A549 (cell line): ENCODE results near the gene SMOC1. TPM values are rescaled to one million over a fixed set of nuclear protein-coding genes. Genes with fewer than 3 reads are reported as not detected.

ENCODE experiments used
- ATAC-seq, 2 experiments: fragments of 200-7000 bp in 1 of 2; fragments of >200 bp in 1 of 2; cut with Nextera tagmentation in 1 of 2; cut with Tn5 transposase in 1 of 2; 3 replicates each; pipeline versions ENCODE4 v1.8.0 to v1.9.1; 2018 to 2020; ENCODE audit warnings: mild to moderate bottlenecking in 1 of 2, moderate library complexity in 1 of 2
- CTCF ChIA-PET: fragments of 300-600 bp; sonication (Branson Sonifier 250); formaldehyde crosslinking; extraction: SDS; loops from one replicate; lab custom pipeline; 2021; ENCODE audit warnings: antibody characterized with exemption, inconsistent platforms; lab: Yijun Ruan, JAX
- POLR2A ChIA-PET: fragments of 350-600 bp; formaldehyde crosslinking; extraction: SDS; loops from one replicate; lab custom pipeline; 2021; ENCODE audit warnings: antibody characterized with exemption, inconsistent platforms; lab: Yijun Ruan, JAX
- DNase-seq, 2 experiments: peaks; one replicate each; pipeline versions ENCODE4 v3.0.0 to v3.0.0-alpha.2; 2011 to 2016; ENCODE audit warnings: low read depth in 1 of 2, low spot score in 1 of 2
- FAIRE-seq: peaks from 2 replicates; lab custom pipeline; 2011; peaks lifted over from hg19 to GRCh38; lab: Jason Lieb, UNC
- H3K27ac ChIP-seq, 2 experiments: fragments of >200 bp; sonication (Bioruptor Twin); formaldehyde crosslinking; 3 replicates each; pipeline ENCODE4 v1.5.1; 2016 to 2017
- H3K4me1 ChIP-seq: fragments of >200 bp; sonication (Bioruptor Twin); formaldehyde crosslinking; 3 replicates; pipeline ENCODE4 v1.6.1; 2016
- H3K4me2 ChIP-seq: fragments of >200 bp; sonication (Bioruptor Twin); formaldehyde crosslinking; 3 replicates; pipeline ENCODE4 v1.6.1; 2016
- H3K4me3 ChIP-seq: fragments of >200 bp; sonication (Bioruptor Twin); formaldehyde crosslinking; 3 replicates; pipeline ENCODE4 v1.5.1; 2016
- H3K9me3 ChIP-seq: fragments of >200 bp; sonication (Bioruptor Twin); formaldehyde crosslinking; 3 replicates; pipeline ENCODE4 v1.6.1; 2016
- CHD4 ChIP-seq: fragments of 200-600 bp; sonication (generic); IDR thresholded peaks from 2 replicates; pipeline ENCODE4 v1.6.1; 2016; ENCODE audit warnings: antibody characterized with exemption, mild to moderate bottlenecking, borderline replicate concordance
- EP300 ChIP-seq, 2 experiments: fragments of >200 bp; sonication (Bioruptor Twin); formaldehyde crosslinking; IDR thresholded peaks; 2 replicates in 1 of 2; 3 replicates in 1 of 2; pipeline ENCODE4 v1.6.1; 2016 to 2017
- FOSB ChIP-seq: fragments of 250-450 bp; sonication (Bioruptor Pico); IDR thresholded peaks from 2 replicates; pipeline ENCODE4 v1.5.0; 2020; ENCODE audit warnings: mild to moderate bottlenecking, moderate library complexity
- FOSL2 ChIP-seq, 2 experiments: fragments of 450-650 bp in 1 of 2; fragments of >200 bp in 1 of 2; sonication (Bioruptor Twin) in 1 of 2; formaldehyde crosslinking; IDR thresholded peaks; 2 replicates each; pipeline versions ENCODE4 v1.5.0 to v1.6.1; 2016 to 2020; ENCODE audit warnings: mild to moderate bottlenecking in 1 of 2, moderate library complexity in 1 of 2
- HEYL ChIP-seq: fragments of 250-450 bp; sonication (Bioruptor Pico); IDR thresholded peaks from 2 replicates; pipeline ENCODE4 v1.8.0; 2021; ENCODE audit warnings: mild to moderate bottlenecking, moderate library complexity
- HOXA7 ChIP-seq: fragments of 250-450 bp; sonication (Bioruptor Pico); IDR thresholded peaks from 2 replicates; pipeline ENCODE4 v1.5.0; 2020; ENCODE audit warnings: mild to moderate bottlenecking, moderate library complexity
- JUNB ChIP-seq: fragments of >200 bp; sonication (Bioruptor Twin); formaldehyde crosslinking; IDR thresholded peaks from 2 replicates; pipeline ENCODE4 v1.6.1; 2016
- KDM1A ChIP-seq: fragments of 200-600 bp; sonication (generic); IDR thresholded peaks from 2 replicates; pipeline ENCODE4 v1.6.1; 2016; ENCODE audit warnings: low read depth, mild to moderate bottlenecking
- POLR2A ChIP-seq: IDR thresholded peaks from 2 replicates; pipeline ENCODE4 v1.6.1; 2012; ENCODE audit warnings: mild to moderate bottlenecking, low read length
- RARB ChIP-seq: fragments of 250-450 bp; sonication (Bioruptor Pico); IDR thresholded peaks from 2 replicates; pipeline ENCODE4 v1.8.0; 2021; ENCODE audit warnings: mild to moderate bottlenecking, moderate library complexity
- RCOR1 ChIP-seq: fragments of 150-350 bp; IDR thresholded peaks from 2 replicates; pipeline ENCODE4 v1.6.1; 2014; ENCODE audit warnings: antibody characterized with exemption, low read length, low read depth
- RFX5 ChIP-seq: fragments of 450-650 bp; IDR thresholded peaks from 2 replicates; pipeline ENCODE4 v1.7.1; 2014; ENCODE audit warnings: antibody characterized with exemption, mild to moderate bottlenecking, moderate library complexity
- SMC3 ChIP-seq: fragments of >200 bp; sonication (Bioruptor Twin); formaldehyde crosslinking; IDR thresholded peaks from 3 replicates; pipeline ENCODE4 v1.6.1; 2018; ENCODE audit warnings: inconsistent platforms
- TFCP2L1 ChIP-seq: fragments of 250-450 bp; sonication (Bioruptor Pico); IDR thresholded peaks from 2 replicates; pipeline ENCODE4 v1.5.0; 2021; ENCODE audit warnings: mild to moderate bottlenecking
- ZFP36 ChIP-seq: fragments of 450-650 bp; IDR thresholded peaks from 2 replicates; pipeline ENCODE4 v1.6.1; 2014; ENCODE audit warnings: borderline replicate concordance; ENCODE audit not compliant: partially characterized antibody
- ZSCAN20 ChIP-seq: fragments of 250-450 bp; sonication (Bioruptor Pico); IDR thresholded peaks from 2 replicates; pipeline ENCODE4 v1.8.0; 2022; ENCODE audit warnings: mild to moderate bottlenecking, moderate library complexity
- WGBS: methylation state at CpG from one replicate; pipeline ENCODE4 v1.1.6; 2017; ENCODE audit errors: missing lambda C conversion rate; 5-methylcytosine and 5-hydroxymethylcytosine counted together
- polyA plus RNA-seq, 4 experiments: library from polyadenylated mRNA; depleted of rRNA in 3 of 4; stranded (reverse); fragments of >200 nt; fragmentation: RNase III in 1 of 4; extraction: RNeasy Plus Mini Kit Qiagen cat#74134 plus additional on column Dnase treatment in 1 of 4; gene quantifications; 2 replicates in 3 of 4; 3 replicates in 1 of 4; pipeline ENCODE4 v1.2.3, GENCODE V29; 2011 to 2017
- TF ChIP-seq, protein P1 (sequence below): fragments of 200-600 bp; sonication (generic); IDR thresholded peaks from 2 replicates; pipeline ENCODE4 v1.6.1; 2016; ENCODE audit warnings: antibody characterized with exemption, mild to moderate bottlenecking, moderate library complexity
- TF ChIP-seq, protein P2 (sequence below): IDR thresholded peaks from 2 replicates; pipeline ENCODE4 v1.6.1; 2012
- TF ChIP-seq, protein P3 (sequence below): fragments of >200 bp; sonication (Bioruptor Twin); formaldehyde crosslinking; IDR thresholded peaks from 3 replicates; pipeline ENCODE4 v1.6.1; 2016
- TF ChIP-seq, protein P4 (sequence below): fragments of >200 bp; sonication (Bioruptor Twin); formaldehyde crosslinking; IDR thresholded peaks from 2 replicates; pipeline ENCODE4 v1.6.1; 2016
- TF ChIP-seq, protein P5 (sequence below): fragments of >200 bp; sonication (Bioruptor Twin); formaldehyde crosslinking; IDR thresholded peaks from 3 replicates; pipeline ENCODE4 v1.5.1; 2016
- TF ChIP-seq, protein P6 (sequence below): fragments of 150-350 bp; IDR thresholded peaks from 2 replicates; pipeline ENCODE4 v1.6.1; 2014; ENCODE audit warnings: low read depth, mild to moderate bottlenecking, low read length

The SMOC1 gene
- polyA plus RNA-seq, 2 of the 4 experiments (the other 2 are of a cell fraction), result 12.2 to 18.4 TPM

DNA sequence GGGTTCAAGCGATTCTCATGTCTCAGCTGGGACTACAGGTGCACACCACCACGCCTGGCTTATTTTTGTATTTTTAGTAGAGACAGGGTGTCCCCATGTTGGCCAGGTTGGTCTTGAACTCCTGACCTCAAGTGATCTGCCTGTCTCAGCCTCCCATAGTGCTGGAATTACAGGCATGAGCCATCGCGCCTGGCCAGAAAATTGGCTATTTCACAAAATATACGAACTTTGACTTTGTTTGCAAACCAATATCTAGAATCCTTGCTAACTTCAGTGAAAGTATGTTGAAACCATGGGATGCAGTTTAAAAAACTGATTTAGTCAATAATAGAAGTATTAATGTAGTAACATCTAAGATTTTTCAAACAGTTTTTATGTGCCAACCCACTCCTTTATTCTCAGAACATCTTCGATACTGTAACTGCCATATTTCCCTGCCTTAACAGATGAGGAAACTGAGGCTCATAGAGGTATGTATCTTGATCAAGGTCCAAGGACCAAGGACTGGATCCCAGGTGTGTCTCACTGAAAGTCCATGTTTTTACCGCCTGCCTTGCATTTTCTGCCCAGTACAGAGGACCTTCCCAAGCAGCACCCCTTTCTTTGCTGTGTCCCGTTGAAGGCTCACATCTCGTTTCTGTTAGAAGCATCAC, 54.5 kb downstream of the SMOC1 start:
- 76% methylated on average over 9 of the region's 9 CpGs for WGBS
- CTCF ChIA-PET, result no interaction called here
- H3K4me3 ChIP-seq, result no peak overlapping the region
- FAIRE-seq (no peak), DNase-seq (no peak), ATAC-seq (no peak)
- H3K9me3 ChIP-seq, result no peaks in the 10 kb centered on the region
- TF ChIP-seq, protein P1, sequence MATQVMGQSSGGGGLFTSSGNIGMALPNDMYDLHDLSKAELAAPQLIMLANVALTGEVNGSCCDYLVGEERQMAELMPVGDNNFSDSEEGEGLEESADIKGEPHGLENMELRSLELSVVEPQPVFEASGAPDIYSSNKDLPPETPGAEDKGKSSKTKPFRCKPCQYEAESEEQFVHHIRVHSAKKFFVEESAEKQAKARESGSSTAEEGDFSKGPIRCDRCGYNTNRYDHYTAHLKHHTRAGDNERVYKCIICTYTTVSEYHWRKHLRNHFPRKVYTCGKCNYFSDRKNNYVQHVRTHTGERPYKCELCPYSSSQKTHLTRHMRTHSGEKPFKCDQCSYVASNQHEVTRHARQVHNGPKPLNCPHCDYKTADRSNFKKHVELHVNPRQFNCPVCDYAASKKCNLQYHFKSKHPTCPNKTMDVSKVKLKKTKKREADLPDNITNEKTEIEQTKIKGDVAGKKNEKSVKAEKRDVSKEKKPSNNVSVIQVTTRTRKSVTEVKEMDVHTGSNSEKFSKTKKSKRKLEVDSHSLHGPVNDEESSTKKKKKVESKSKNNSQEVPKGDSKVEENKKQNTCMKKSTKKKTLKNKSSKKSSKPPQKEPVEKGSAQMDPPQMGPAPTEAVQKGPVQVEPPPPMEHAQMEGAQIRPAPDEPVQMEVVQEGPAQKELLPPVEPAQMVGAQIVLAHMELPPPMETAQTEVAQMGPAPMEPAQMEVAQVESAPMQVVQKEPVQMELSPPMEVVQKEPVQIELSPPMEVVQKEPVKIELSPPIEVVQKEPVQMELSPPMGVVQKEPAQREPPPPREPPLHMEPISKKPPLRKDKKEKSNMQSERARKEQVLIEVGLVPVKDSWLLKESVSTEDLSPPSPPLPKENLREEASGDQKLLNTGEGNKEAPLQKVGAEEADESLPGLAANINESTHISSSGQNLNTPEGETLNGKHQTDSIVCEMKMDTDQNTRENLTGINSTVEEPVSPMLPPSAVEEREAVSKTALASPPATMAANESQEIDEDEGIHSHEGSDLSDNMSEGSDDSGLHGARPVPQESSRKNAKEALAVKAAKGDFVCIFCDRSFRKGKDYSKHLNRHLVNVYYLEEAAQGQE, result no peak
- TF ChIP-seq, protein P2, sequence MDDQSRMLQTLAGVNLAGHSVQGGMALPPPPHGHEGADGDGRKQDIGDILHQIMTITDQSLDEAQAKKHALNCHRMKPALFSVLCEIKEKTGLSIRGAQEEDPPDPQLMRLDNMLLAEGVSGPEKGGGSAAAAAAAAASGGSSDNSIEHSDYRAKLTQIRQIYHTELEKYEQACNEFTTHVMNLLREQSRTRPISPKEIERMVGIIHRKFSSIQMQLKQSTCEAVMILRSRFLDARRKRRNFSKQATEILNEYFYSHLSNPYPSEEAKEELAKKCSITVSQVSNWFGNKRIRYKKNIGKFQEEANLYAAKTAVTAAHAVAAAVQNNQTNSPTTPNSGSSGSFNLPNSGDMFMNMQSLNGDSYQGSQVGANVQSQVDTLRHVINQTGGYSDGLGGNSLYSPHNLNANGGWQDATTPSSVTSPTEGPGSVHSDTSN, result no peak
- TF ChIP-seq, protein P3, sequence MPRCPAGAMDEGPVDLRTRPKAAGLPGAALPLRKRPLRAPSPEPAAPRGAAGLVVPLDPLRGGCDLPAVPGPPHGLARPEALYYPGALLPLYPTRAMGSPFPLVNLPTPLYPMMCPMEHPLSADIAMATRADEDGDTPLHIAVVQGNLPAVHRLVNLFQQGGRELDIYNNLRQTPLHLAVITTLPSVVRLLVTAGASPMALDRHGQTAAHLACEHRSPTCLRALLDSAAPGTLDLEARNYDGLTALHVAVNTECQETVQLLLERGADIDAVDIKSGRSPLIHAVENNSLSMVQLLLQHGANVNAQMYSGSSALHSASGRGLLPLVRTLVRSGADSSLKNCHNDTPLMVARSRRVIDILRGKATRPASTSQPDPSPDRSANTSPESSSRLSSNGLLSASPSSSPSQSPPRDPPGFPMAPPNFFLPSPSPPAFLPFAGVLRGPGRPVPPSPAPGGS, result no peak
- TF ChIP-seq, protein P4, sequence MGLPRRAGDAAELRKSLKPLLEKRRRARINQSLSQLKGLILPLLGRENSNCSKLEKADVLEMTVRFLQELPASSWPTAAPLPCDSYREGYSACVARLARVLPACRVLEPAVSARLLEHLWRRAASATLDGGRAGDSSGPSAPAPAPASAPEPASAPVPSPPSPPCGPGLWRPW, result no peak
- no peak for TF ChIP-seq RARB (CRISPR knock-in tag)
- no peak for TF ChIP-seq POLR2A
- TF ChIP-seq KDM1A, result no peak
- TF ChIP-seq, protein P5, sequence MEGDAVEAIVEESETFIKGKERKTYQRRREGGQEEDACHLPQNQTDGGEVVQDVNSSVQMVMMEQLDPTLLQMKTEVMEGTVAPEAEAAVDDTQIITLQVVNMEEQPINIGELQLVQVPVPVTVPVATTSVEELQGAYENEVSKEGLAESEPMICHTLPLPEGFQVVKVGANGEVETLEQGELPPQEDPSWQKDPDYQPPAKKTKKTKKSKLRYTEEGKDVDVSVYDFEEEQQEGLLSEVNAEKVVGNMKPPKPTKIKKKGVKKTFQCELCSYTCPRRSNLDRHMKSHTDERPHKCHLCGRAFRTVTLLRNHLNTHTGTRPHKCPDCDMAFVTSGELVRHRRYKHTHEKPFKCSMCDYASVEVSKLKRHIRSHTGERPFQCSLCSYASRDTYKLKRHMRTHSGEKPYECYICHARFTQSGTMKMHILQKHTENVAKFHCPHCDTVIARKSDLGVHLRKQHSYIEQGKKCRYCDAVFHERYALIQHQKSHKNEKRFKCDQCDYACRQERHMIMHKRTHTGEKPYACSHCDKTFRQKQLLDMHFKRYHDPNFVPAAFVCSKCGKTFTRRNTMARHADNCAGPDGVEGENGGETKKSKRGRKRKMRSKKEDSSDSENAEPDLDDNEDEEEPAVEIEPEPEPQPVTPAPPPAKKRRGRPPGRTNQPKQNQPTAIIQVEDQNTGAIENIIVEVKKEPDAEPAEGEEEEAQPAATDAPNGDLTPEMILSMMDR, result no peak
- no peak for TF ChIP-seq RCOR1
- no peak for TF ChIP-seq EP300 (IDR thresholded peaks at IDR 0.05)
- H3K27ac ChIP-seq, result no peak overlapping the region
- POLR2A ChIA-PET, result no interaction called here
- H3K4me2 ChIP-seq, result no peak overlapping the region
- peaks cover 4% of the 10 kb centered on the region; the same call in 1 of the 3 replicates for H3K4me1 ChIP-seq

DNA sequence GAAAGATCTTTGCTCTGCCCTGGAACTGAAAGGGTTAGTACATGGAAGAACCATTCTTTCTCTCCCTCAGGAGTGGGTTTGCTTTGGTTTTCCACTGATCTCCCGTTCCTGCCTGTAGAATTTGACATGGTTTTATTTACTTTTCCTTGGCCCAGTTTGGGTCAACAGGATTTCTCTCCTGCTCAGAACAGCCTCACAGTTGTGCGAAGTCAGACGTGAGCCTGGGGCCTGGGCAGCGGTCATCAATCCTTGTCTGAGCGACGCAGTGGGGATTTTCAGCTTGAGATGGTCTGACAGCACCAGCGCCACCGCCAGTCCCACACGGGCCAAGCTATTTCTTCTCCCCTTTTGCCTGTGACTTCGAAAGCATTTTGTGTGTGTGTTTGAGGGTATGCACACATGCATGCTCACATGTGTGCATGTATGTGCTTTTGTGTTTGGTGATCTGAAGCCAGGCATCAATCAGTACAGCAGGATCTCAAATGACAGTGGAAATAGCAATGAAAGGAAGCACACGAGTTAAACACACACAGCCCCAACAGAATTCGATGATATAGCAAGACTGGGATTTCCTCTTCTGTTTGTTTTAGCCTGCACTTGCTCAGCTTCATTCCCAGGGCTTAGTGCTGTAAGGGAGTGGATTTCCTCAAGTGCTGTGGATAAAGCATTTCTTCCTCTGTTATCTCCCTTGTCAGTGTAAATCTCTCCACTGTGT, 58.3 kb downstream of the SMOC1 start:
- POLR2A ChIA-PET, result no interaction called here
- Histone ChIP-seq H3K4me3 (no peak overlapping the region), H3K9me3 (no peaks in the 10 kb centered on the region), H3K4me2 (no peak overlapping the region), H3K4me1 (peaks cover 17% of the 10 kb centered on the region), H3K27ac (peak overlapping the region in 1 of 2 experiments; percentile 30; a peak in 1 of 6 replicates)
- CTCF ChIA-PET, result no interaction called here
- FAIRE-seq (no peak), ATAC-seq (no peak), DNase-seq (no peak)
- no peak for TF ChIP-seq CHD4
- WGBS, result 71% methylated on average over 12 of the region's 12 CpGs

DNA sequence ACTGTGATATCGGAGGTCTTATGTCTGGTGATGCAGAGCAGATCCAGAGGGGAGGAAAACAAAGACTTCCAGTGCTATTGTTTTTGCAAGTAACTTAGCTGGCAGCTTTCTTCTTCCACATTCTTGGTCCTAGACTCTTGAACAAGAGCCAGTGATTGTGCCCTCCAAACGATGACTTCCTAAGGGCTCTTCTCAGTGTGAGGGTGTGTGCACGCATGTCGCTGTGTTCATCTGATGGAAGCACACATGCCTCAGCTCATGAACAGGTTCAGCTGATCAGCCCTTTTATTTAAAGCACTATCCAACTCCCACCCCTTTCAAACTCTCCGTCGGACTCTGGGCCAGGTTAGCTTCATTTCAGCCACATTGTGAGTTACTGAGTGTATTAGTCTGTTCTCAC, 59.5 kb downstream of the SMOC1 start:
- ATAC-seq (no peak), FAIRE-seq (no peak), DNase-seq (no peak)
- POLR2A ChIA-PET, result no interaction called here
- Histone ChIP-seq H3K4me1 (peaks cover 28% of the 10 kb centered on the region), H3K27ac (no peak overlapping the region), H3K9me3 (no peaks in the 10 kb centered on the region), H3K4me3 (no peak overlapping the region), H3K4me2 (no peak overlapping the region)
- CTCF ChIA-PET, result no interaction called here
- TF ChIP-seq FOSB (no peak), HOXA7 (CRISPR knock-in tag) (no peak), TFCP2L1 (CRISPR knock-in tag) (no peak), ZFP36 (no peak), SMC3 (no peak), JUNB (no peak), FOSL2 (IDR thresholded peaks at IDR 0.05) (no peak), FOSL2 (CRISPR knock-in tag; IDR thresholded peaks at IDR 0.05) (no peak), ZSCAN20 (no peak), HEYL (CRISPR knock-in tag) (no peak), RCOR1 (no peak), RFX5 (no peak)
- TF ChIP-seq, protein P6, sequence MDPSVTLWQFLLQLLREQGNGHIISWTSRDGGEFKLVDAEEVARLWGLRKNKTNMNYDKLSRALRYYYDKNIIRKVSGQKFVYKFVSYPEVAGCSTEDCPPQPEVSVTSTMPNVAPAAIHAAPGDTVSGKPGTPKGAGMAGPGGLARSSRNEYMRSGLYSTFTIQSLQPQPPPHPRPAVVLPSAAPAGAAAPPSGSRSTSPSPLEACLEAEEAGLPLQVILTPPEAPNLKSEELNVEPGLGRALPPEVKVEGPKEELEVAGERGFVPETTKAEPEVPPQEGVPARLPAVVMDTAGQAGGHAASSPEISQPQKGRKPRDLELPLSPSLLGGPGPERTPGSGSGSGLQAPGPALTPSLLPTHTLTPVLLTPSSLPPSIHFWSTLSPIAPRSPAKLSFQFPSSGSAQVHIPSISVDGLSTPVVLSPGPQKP, result no peak
- 72% methylated on average over 6 of the region's 6 CpGs for WGBS
